GM12801 (cell line): ENCODE data around the gene TRAF3IP1.

Source experiments
- CTCF ChIP-seq: IDR thresholded peaks from one replicate; pipeline ENCODE4 v1.5.1; 2011; ENCODE audit warnings: control low read depth; ENCODE audit not compliant: insufficient read length; ENCODE audit errors: extremely low read depth

TRAF3IP1 gene

GRCh38 chr2:238406998-238407285, 86.6 kb downstream of the TRAF3IP1 start:
- TF ChIP-seq CTCF, result no peak

- no peak for TF ChIP-seq CTCF
Measured at GRCh38 chr2:238407566-238407965, 87.2 kb downstream of the TRAF3IP1 start.

- no peak for TF ChIP-seq CTCF
Measured at GRCh38 chr2:238408615-238409340, 88.5 kb downstream of the TRAF3IP1 start.

- TF ChIP-seq CTCF, result no peak
Measured at GRCh38 chr2:238409341-238410199, 89.3 kb downstream of the TRAF3IP1 start.

- TF ChIP-seq CTCF, result no peak
Measured at GRCh38 chr2:238412067-238412767, 91.9 kb downstream of the TRAF3IP1 start.

- TF ChIP-seq CTCF, result no peak
Measured at GRCh38 chr2:238413368-238413767, 93.0 kb downstream of the TRAF3IP1 start.

- TF ChIP-seq CTCF, result no peak
Measured at GRCh38 chr2:238415036-238415764, 94.9 kb downstream of the TRAF3IP1 start.
